Lung (tissue), 12 donors: ENCODE data around the gene STARD5. TPM values are rescaled to one million over a fixed set of nuclear protein-coding genes. Genes with fewer than 3 reads are reported as not detected.

ENCODE experiments used
- ATAC-seq: fragments of 200-7000 bp; cut with Tn5 transposase; one replicate; pipeline ENCODE4 v1.9.1; 2020; ENCODE audit warnings: moderate number of reproducible peaks; ENCODE audit not compliant: insufficient read depth, low FRiP score
- DNase-seq, 3 donors: peaks; one replicate each; pipeline ENCODE4 v3.0.0-alpha.2; 2013 to 2017
- H3K27ac ChIP-seq, 2 donors: one replicate each; pipeline ENCODE4 v1.5.1; 2013; ENCODE audit warnings: mild to moderate bottlenecking in 2 of 2, moderate library complexity in 2 of 2, control low read depth in 1 of 2, inconsistent platforms in 1 of 2, low read depth in 1 of 2, low read length in 1 of 2
- H3K27me3 ChIP-seq, 3 donors: one replicate each; pipeline ENCODE4 v1.5.1; 2013; ENCODE audit warnings: low read length in 2 of 3; ENCODE audit not compliant: control insufficient read depth in 3 of 3, insufficient read depth in 3 of 3
- H3K36me3 ChIP-seq, 4 donors: one replicate each; pipeline ENCODE4 v1.5.1; 2013; ENCODE audit warnings: low read length in 4 of 4, mild to moderate bottlenecking in 1 of 4, moderate library complexity in 1 of 4; ENCODE audit not compliant: control insufficient read depth in 4 of 4, insufficient read depth in 4 of 4
- H3K4me1 ChIP-seq, 5 donors: one replicate each; pipeline ENCODE4 v1.5.1; 2013; ENCODE audit warnings: low read length in 5 of 5, mild to moderate bottlenecking in 2 of 5, moderate library complexity in 1 of 5; ENCODE audit not compliant: control insufficient read depth in 5 of 5, insufficient read depth in 5 of 5
- H3K4me3 ChIP-seq: one replicate; pipeline ENCODE4 v1.5.1; 2013; ENCODE audit warnings: mild to moderate bottlenecking, control low read depth, moderate library complexity
- H3K9ac ChIP-seq, 2 donors: one replicate each; pipeline ENCODE4 v1.5.1; 2013; ENCODE audit warnings: low read length in 2 of 2, control low read depth in 1 of 2; ENCODE audit not compliant: insufficient read depth in 1 of 2
- H3K9me3 ChIP-seq, 4 donors: one replicate each; pipeline ENCODE4 v1.5.1; 2013; ENCODE audit warnings: low read length in 3 of 4, mild to moderate bottlenecking in 1 of 4, moderate library complexity in 1 of 4; ENCODE audit not compliant: control insufficient read depth in 4 of 4, insufficient read depth in 3 of 4
- WGBS, 2 donors: extraction: QIAGEN DNeasy Blood & Tissue Kit; methylation state at CpG; one replicate each; pipeline ENCODE4 v1.1.7; 2013; 5-methylcytosine and 5-hydroxymethylcytosine counted together
- polyA plus RNA-seq, 2 donors: library from polyadenylated mRNA; stranded (reverse); fragments of 200-250 nt; gene quantifications; one replicate each; pipeline ENCODE4 v1.2.1, GENCODE V29; 2013
- total RNA-seq, 2 donors: library from RNA; depleted of rRNA in 1 of 2; stranded (reverse); fragments of >200 nt in 1 of 2; gene quantifications; one replicate each; pipeline ENCODE4 v1.2.1, GENCODE V29; 2014 to 2021
- TF ChIP-seq, protein P1 (sequence below): IDR thresholded peaks from 2 replicates; pipeline ENCODE4 v1.5.1; 2012; ENCODE audit warnings: mild to moderate bottlenecking; ENCODE audit errors: control extremely low read depth, extremely low read depth
- donor health status: control.
- donor health status: control.
- donor health status: Bipolar disorder and iron deficiency.
- donor health status: healthy.
- donor health status: DM: yes; HTN: yes; CAD: no.

Gene STARD5
- total and polyA plus RNA-seq, 4 donors, result 2.9 to 7.0 (median 5.0) TPM

DNA sequence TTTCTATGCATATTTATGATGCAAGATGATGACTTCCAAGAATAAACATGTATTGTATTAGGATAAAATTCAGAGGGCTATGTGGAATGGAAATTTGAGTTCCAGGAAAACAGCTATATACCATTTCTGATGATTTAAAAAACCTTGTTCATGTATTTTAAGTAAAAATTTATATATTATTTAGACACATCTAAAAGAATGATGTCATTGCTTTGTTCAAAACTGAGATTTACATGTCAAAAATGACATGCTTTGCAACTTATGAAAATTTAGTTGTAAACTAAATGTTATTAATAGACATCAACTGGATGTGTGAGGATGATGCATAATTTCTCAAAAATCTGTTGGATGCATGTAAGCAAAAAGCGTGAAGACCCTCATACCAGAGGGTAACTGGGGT lies 2.3 kb downstream of the STARD5 start:
- no peak overlapping the region for H3K4me3 ChIP-seq
- no peak overlapping the region for H3K9ac ChIP-seq
- H3K27ac ChIP-seq, result no peak overlapping the region
- WGBS, 2 donors, result 96 to 97% methylated on average over 1 of the region's 1 CpG
- H3K9me3 ChIP-seq, result no peaks in the 10 kb centered on the region
- no peaks in the 10 kb centered on the region for H3K27me3 ChIP-seq
- peaks cover 0 to 14% (median 3%) of the 10 kb centered on the region in 4 donors for H3K36me3 ChIP-seq
- TF ChIP-seq, protein P1, sequence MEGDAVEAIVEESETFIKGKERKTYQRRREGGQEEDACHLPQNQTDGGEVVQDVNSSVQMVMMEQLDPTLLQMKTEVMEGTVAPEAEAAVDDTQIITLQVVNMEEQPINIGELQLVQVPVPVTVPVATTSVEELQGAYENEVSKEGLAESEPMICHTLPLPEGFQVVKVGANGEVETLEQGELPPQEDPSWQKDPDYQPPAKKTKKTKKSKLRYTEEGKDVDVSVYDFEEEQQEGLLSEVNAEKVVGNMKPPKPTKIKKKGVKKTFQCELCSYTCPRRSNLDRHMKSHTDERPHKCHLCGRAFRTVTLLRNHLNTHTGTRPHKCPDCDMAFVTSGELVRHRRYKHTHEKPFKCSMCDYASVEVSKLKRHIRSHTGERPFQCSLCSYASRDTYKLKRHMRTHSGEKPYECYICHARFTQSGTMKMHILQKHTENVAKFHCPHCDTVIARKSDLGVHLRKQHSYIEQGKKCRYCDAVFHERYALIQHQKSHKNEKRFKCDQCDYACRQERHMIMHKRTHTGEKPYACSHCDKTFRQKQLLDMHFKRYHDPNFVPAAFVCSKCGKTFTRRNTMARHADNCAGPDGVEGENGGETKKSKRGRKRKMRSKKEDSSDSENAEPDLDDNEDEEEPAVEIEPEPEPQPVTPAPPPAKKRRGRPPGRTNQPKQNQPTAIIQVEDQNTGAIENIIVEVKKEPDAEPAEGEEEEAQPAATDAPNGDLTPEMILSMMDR, result no peak
- ATAC-seq, result no peak
- DNase-seq, result no peak
- peaks cover 0 to 9% (median 0%) of the 10 kb centered on the region in 5 donors for H3K4me1 ChIP-seq

GRCh38 chr15:81317642-81318017 lies 6.3 kb downstream of the STARD5 start:
- 93 to 98% methylated on average over 6 of the region's 6 CpGs for WGBS, 2 donors
- H3K27ac ChIP-seq, result no peak overlapping the region
- peaks cover 0 to 9% (median 4%) of the 10 kb centered on the region in 5 donors for H3K4me1 ChIP-seq
- DNase-seq, result no peak
- TF ChIP-seq, protein P1, result no peak
- H3K27me3 ChIP-seq, result no peaks in the 10 kb centered on the region
- H3K4me3 ChIP-seq, result no peak overlapping the region
- H3K9me3 ChIP-seq, result no peaks in the 10 kb centered on the region
- ATAC-seq, result no peak
- H3K36me3 ChIP-seq, result peaks cover 0 to 18% (median 3%) of the 10 kb centered on the region in 4 donors
- no peak overlapping the region for H3K9ac ChIP-seq

DNA sequence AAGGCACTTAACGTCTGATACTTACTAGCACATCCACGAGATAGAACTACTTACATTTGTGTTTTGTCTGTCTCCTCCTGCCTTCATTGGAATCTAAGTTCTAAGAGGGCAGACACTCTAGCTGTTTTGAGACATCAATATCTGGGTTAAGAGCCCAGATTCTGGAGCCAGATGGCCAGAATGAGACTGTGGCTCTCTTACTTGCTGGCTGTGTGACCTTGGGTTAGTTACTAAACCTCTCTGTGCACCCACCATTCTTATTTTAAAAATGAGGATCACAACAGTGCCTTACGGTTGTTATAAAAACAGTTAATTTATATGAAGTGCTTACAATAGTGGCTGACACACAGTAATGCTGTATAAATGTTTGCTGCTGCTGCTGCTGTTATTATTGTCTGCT lies 7.7 kb downstream of the STARD5 start:
- Histone ChIP-seq H3K4me1 (peaks cover 0 to 9% (median 4%) of the 10 kb centered on the region in 5 donors), H3K9me3 (no peaks in the 10 kb centered on the region), H3K27me3 (no peaks in the 10 kb centered on the region), H3K36me3 (peaks cover 0 to 18% (median 7%) of the 10 kb centered on the region in 4 donors), H3K9ac (no peak overlapping the region), H3K4me3 (no peak overlapping the region), H3K27ac (no peak overlapping the region)
- ATAC-seq (no peak), DNase-seq (no peak)
- WGBS, 2 donors, result 86 to 94% methylated on average over 3 of the region's 3 CpGs
- TF ChIP-seq, protein P1, result no peak
